Suprapubic skin (tissue), 4 donors: Measurements from ENCODE around the gene TECPR1. TPM values are rescaled to one million over a fixed set of nuclear protein-coding genes. Genes with fewer than 3 reads are reported as not detected.

ENCODE experiments used
- DNase-seq, 2 donors: peaks; one replicate each; pipeline ENCODE4 v3.0.0-alpha.2; 2019; ENCODE audit warnings: low spot score in 2 of 2
- H3K27ac ChIP-seq: fragments of 200-600 bp; sonication (generic); one replicate; pipeline ENCODE4 v1.5.1; 2019
- H3K27me3 ChIP-seq: fragments of 200-600 bp; sonication (generic); one replicate; pipeline ENCODE4 v1.5.1; 2019
- H3K36me3 ChIP-seq: fragments of 200-600 bp; sonication (generic); one replicate; pipeline ENCODE4 v1.5.1; 2019
- H3K4me1 ChIP-seq: fragments of 200-600 bp; sonication (generic); one replicate; pipeline ENCODE4 v1.5.1; 2019
- H3K4me3 ChIP-seq: fragments of 200-600 bp; sonication (generic); one replicate; pipeline ENCODE4 v1.5.1; 2019; ENCODE audit warnings: mild to moderate bottlenecking
- H3K9me3 ChIP-seq: fragments of 200-600 bp; sonication (generic); one replicate; pipeline ENCODE4 v1.5.1; 2019
- EP300 ChIP-seq: sonication (generic); formaldehyde crosslinking; IDR thresholded peaks from one replicate; pipeline ENCODE4 v1.6.1; 2017; ENCODE audit warnings: antibody characterized with exemption
- POLR2A ChIP-seq, 2 donors: fragments of 450-650 bp; IDR thresholded peaks; one replicate each; pipeline ENCODE4 v1.6.1; 2017; ENCODE audit warnings: antibody characterized with exemption in 2 of 2, mild to moderate bottlenecking in 2 of 2, moderate library complexity in 2 of 2
- POLR2AphosphoS5 ChIP-seq, 3 donors: sonication (generic); formaldehyde crosslinking; IDR thresholded peaks; one replicate each; pipeline ENCODE4 v1.6.1; 2017; ENCODE audit warnings: antibody characterized with exemption in 3 of 3
- WGBS: methylation state at CpG from one replicate; pipeline ENCODE4 v1.1.5; 2018; 5-methylcytosine and 5-hydroxymethylcytosine counted together
- total RNA-seq, 4 donors: library from RNA; depleted of rRNA; stranded (reverse); fragments of >200 nt; gene quantifications; one replicate each; pipeline ENCODE4 v1.1.0, GENCODE V29; 2016
- TF ChIP-seq, protein P1 (sequence below), 2 donors: fragments of 200-600 bp in 1 of 2; fragments of 450-650 bp in 1 of 2; sonication (generic) in 1 of 2; IDR thresholded peaks; one replicate each; pipeline ENCODE4 v1.5.1; 2016 to 2019; ENCODE audit warnings: antibody characterized with exemption in 2 of 2, mild to moderate bottlenecking in 1 of 2, moderate library complexity in 1 of 2

Gene TECPR1
- total RNA-seq, 4 donors from 2014 or later = 15.3 to 20.9 (median 16.5) TPM

DNA sequence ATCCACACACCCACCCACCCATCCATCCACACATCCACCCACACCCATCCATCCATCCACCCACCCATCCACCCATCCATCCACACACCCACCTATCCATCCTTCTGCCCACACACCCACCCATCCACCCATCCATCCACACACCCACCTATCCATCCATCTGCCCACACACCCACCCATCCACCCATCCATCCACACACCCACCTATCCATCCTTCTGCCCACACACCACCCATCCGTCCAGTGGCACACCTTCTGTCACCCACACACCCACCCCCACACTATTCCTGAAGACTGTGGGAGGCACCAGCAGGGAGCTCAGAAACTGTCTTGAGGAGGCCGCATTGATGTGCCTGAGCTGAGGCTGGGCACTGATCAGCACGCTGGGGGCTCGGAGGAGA is 9.1 kb downstream of the TECPR1 start:
- no peak for DNase-seq
- no peaks in the 10 kb centered on the region for H3K9me3 ChIP-seq
- peaks cover 59% of the 10 kb centered on the region for H3K36me3 ChIP-seq
- H3K27ac ChIP-seq = no peak overlapping the region
- H3K27me3 ChIP-seq = no peaks in the 10 kb centered on the region
- peaks cover 3% of the 10 kb centered on the region for H3K4me1 ChIP-seq
- H3K4me3 ChIP-seq = no peak overlapping the region
- TF ChIP-seq, protein P1, sequence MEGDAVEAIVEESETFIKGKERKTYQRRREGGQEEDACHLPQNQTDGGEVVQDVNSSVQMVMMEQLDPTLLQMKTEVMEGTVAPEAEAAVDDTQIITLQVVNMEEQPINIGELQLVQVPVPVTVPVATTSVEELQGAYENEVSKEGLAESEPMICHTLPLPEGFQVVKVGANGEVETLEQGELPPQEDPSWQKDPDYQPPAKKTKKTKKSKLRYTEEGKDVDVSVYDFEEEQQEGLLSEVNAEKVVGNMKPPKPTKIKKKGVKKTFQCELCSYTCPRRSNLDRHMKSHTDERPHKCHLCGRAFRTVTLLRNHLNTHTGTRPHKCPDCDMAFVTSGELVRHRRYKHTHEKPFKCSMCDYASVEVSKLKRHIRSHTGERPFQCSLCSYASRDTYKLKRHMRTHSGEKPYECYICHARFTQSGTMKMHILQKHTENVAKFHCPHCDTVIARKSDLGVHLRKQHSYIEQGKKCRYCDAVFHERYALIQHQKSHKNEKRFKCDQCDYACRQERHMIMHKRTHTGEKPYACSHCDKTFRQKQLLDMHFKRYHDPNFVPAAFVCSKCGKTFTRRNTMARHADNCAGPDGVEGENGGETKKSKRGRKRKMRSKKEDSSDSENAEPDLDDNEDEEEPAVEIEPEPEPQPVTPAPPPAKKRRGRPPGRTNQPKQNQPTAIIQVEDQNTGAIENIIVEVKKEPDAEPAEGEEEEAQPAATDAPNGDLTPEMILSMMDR (IDR thresholded peaks at IDR 0.05) = no peak
- TF ChIP-seq POLR2AphosphoS5 (IDR thresholded peaks at IDR 0.05) (no peak), POLR2A (IDR thresholded peaks at IDR 0.05) (no peak), EP300 (no peak)
- 93% methylated on average over 4 of the region's 4 CpGs for WGBS

- Histone ChIP-seq H3K36me3 (peaks cover 65% of the 10 kb centered on the region), H3K27ac (no peak overlapping the region), H3K9me3 (no peaks in the 10 kb centered on the region), H3K4me3 (no peak overlapping the region), H3K4me1 (peaks cover 3% of the 10 kb centered on the region), H3K27me3 (no peaks in the 10 kb centered on the region)
- no peak for DNase-seq
- 97% methylated on average over 1 of the region's 1 CpG for WGBS
- TF ChIP-seq, protein P1 (IDR thresholded peaks at IDR 0.05) = no peak
- TF ChIP-seq POLR2A (IDR thresholded peaks at IDR 0.05) = no peak
- no peak for TF ChIP-seq EP300
- TF ChIP-seq POLR2AphosphoS5 (IDR thresholded peaks at IDR 0.05) = no peak
These were observed 9.7 kb downstream of the TECPR1 start for GRCh38 chr7:98242342-98242741.

DNA sequence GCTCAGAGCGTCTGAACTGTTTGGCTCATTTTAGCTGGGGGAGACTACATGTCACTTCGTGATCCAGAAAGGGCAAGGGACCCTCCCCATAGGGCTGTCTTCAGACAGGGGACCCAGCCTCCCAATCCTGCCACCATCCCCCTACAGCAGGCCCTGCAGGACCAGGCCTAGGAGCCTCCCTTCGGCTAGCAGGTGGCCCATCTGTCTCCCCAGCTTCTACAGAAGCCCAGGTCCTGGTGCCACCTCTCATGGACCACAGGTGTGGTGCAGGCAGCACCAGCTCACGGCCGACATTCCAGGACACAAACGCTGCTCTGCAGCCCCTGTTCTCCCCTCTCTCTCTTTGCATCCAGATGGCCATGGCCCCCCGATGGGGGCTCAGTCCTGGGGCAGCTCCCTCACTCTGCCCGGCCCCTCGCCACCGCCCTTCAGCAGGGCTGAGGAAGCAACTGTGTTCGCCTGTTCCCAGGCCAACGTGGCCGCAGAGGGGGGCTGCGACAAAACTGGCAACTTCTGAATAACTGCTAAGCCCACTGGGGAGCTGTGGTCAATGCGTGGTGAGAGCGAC is 10.3 kb downstream of the TECPR1 start:
- no peaks in the 10 kb centered on the region for H3K9me3 ChIP-seq
- WGBS = 98% methylated on average over 14 of the region's 16 CpGs
- no peak overlapping the region for H3K27ac ChIP-seq
- peaks cover 66% of the 10 kb centered on the region for H3K36me3 ChIP-seq
- TF ChIP-seq EP300 (no peak), POLR2A (IDR thresholded peaks at IDR 0.05) (no peak)
- no peak overlapping the region for H3K4me3 ChIP-seq
- H3K27me3 ChIP-seq = no peaks in the 10 kb centered on the region
- no peak for DNase-seq
- peaks cover 3% of the 10 kb centered on the region for H3K4me1 ChIP-seq

- 75% methylated on average over 12 of the region's 19 CpGs for WGBS
- no peak overlapping the region for H3K27ac ChIP-seq
- DNase-seq = no peak
- H3K36me3 ChIP-seq = peaks cover 66% of the 10 kb centered on the region
- peaks cover 3% of the 10 kb centered on the region for H3K4me1 ChIP-seq
- H3K9me3 ChIP-seq = no peaks in the 10 kb centered on the region
- no peak for TF ChIP-seq POLR2A (IDR thresholded peaks at IDR 0.05)
- TF ChIP-seq, protein P1 (IDR thresholded peaks at IDR 0.05) = peak in 1 of 2 donors; percentile 56
- TF ChIP-seq EP300 = no peak
- TF ChIP-seq POLR2AphosphoS5 (IDR thresholded peaks at IDR 0.05) = no peak
- H3K4me3 ChIP-seq = no peak overlapping the region
- no peaks in the 10 kb centered on the region for H3K27me3 ChIP-seq
These were observed 10.9 kb downstream of the TECPR1 start for GRCh38 chr7:98240961-98241673.

DNA sequence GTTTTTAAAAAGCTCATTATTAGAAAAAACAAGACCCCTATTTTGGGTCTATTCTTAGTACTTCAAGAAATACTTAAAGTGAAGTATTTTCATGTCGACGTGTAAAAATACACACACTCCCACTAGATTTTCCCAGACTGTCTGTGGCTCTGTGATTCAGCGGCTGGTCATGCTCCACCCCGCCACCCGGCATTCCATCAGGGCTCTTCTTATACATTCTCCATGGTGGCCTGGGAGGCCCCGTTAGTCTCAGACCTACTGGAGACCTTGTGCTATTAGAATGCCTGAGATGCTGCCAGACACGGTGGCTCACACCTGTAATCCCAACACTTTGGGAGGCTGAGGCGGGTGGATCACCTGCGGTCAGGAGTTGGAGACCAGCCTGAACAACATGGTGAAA is 13.1 kb downstream of the TECPR1 start:
- peaks cover 59% of the 10 kb centered on the region for H3K36me3 ChIP-seq
- H3K9me3 ChIP-seq = no peaks in the 10 kb centered on the region
- H3K27me3 ChIP-seq = no peaks in the 10 kb centered on the region
- no peaks in the 10 kb centered on the region for H3K4me1 ChIP-seq
- no peak for DNase-seq
- no peak overlapping the region for H3K27ac ChIP-seq
- 97% methylated on average over 9 of the region's 9 CpGs for WGBS
- TF ChIP-seq, protein P1 (IDR thresholded peaks at IDR 0.05) = no peak
- TF ChIP-seq POLR2AphosphoS5 (IDR thresholded peaks at IDR 0.05) = no peak
- TF ChIP-seq EP300 = no peak
- no peak for TF ChIP-seq POLR2A (IDR thresholded peaks at IDR 0.05)
- H3K4me3 ChIP-seq = no peak overlapping the region
